Activated naive CD4-positive, alpha-beta T cell treated with anti-CD3 and anti-CD28 coated beads, Interleukin-2, amount 10 ng/mL, durations not matched to agents 7 days and 5 days (primary cell): ENCODE results near the gene COMT.

Source experiments
- CTCF ChIA-PET: fragments of 350-600 bp; sonication (Branson Sonifier 250); formaldehyde crosslinking; loops from one replicate; lab custom pipeline; 2021; ENCODE audit warnings: antibody characterized with exemption; lab: Charles Lee
- DNase-seq: peaks from one replicate; pipeline ENCODE4 v3.0.0-alpha.2; 2020
- H3K27ac Mint-ChIP-seq: one replicate; pipeline ENCODE4 v1.8.0; 2021; ENCODE audit warnings: mild to moderate bottlenecking, moderate library complexity, mixed read lengths
- H3K27me3 Mint-ChIP-seq: one replicate; pipeline ENCODE4 v1.8.0; 2021; ENCODE audit warnings: mild to moderate bottlenecking, mixed read lengths
- H3K36me3 Mint-ChIP-seq: one replicate; pipeline ENCODE4 v1.8.0; 2021; ENCODE audit warnings: mixed read lengths
- H3K4me1 Mint-ChIP-seq: one replicate; pipeline ENCODE4 v1.8.0; 2021; ENCODE audit warnings: mixed read lengths
- H3K4me3 Mint-ChIP-seq: one replicate; pipeline ENCODE4 v1.8.0; 2021; ENCODE audit warnings: mild to moderate bottlenecking, moderate library complexity, mixed read lengths
- H3K9me3 Mint-ChIP-seq: one replicate; pipeline ENCODE4 v1.8.0; 2021; ENCODE audit warnings: mixed read lengths

COMT gene

DNA sequence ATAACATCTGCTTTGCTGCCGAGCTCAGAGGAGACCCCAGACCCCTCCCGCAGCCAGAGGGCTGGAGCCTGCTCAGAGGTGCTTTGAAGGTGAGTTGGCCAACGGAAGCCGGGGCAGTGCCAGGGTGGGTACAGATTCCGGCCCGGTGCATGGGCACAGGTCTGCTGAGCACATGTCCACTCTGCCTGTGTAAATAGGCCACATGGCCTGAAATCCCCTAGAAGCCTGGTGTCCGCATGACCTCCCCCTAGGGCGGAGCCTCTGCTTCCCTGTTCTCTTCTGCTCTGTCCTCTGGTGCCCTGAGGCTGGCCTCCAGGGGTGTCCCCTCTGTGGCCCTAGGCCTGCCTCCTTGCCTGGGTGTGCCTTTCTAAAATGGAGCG lies 19.6 kb downstream of the COMT start:
- no peak for DNase-seq
- no peaks in the 10 kb centered on the region for H3K27me3 Mint-ChIP-seq
- no peaks in the 10 kb centered on the region for H3K4me1 Mint-ChIP-seq
- H3K36me3 Mint-ChIP-seq = no peaks in the 10 kb centered on the region
- no peak overlapping the region for H3K27ac Mint-ChIP-seq
- H3K9me3 Mint-ChIP-seq = no peaks in the 10 kb centered on the region
- CTCF ChIA-PET = no interaction called here
- no peak overlapping the region for H3K4me3 Mint-ChIP-seq

GRCh38 chr22:19961868-19962245 lies 20.3 kb downstream of the COMT start:
- no peak overlapping the region for H3K4me3 Mint-ChIP-seq
- H3K36me3 Mint-ChIP-seq = no peaks in the 10 kb centered on the region
- no peaks in the 10 kb centered on the region for H3K4me1 Mint-ChIP-seq
- CTCF ChIA-PET = no interaction called here
- H3K27me3 Mint-ChIP-seq = no peaks in the 10 kb centered on the region
- no peak overlapping the region for H3K27ac Mint-ChIP-seq
- no peaks in the 10 kb centered on the region for H3K9me3 Mint-ChIP-seq
- no peak for DNase-seq

- H3K4me1 Mint-ChIP-seq = no peaks in the 10 kb centered on the region
- DNase-seq = peak; percentile 80
- CTCF ChIA-PET = interaction anchor here (0.5 to 1.9 kb wide), 4 partner anchors 10 to 167 kb away, joined by 3 to 7 read pairs (median 4); no protein-coding TSS in a partner anchor
Measured at GRCh38 chr22:19962246-19962908, 20.8 kb downstream of the COMT start.

GRCh38 chr22:19962909-19963806 lies 21.6 kb downstream of the COMT start:
- H3K27me3 Mint-ChIP-seq = no peaks in the 10 kb centered on the region
- H3K4me1 Mint-ChIP-seq = no peaks in the 10 kb centered on the region
- no peak overlapping the region for H3K4me3 Mint-ChIP-seq
- CTCF ChIA-PET = interaction anchor here (0.5 to 1.9 kb wide), 4 partner anchors 9 to 167 kb away, joined by 3 to 7 read pairs (median 4); no protein-coding TSS in a partner anchor
- no peaks in the 10 kb centered on the region for H3K9me3 Mint-ChIP-seq
- DNase-seq = no peak
- H3K36me3 Mint-ChIP-seq = peaks cover 3% of the 10 kb centered on the region
- H3K27ac Mint-ChIP-seq = no peak overlapping the region

More at GRCh38 chr22:19962246-19962908, 20.8 kb downstream of the COMT start:
- Mint-ChIP-seq H3K27ac (no peak overlapping the region), H3K4me3 (no peak overlapping the region), H3K27me3 (no peaks in the 10 kb centered on the region), H3K9me3 (no peaks in the 10 kb centered on the region), H3K36me3 (peaks cover 3% of the 10 kb centered on the region)

DNA sequence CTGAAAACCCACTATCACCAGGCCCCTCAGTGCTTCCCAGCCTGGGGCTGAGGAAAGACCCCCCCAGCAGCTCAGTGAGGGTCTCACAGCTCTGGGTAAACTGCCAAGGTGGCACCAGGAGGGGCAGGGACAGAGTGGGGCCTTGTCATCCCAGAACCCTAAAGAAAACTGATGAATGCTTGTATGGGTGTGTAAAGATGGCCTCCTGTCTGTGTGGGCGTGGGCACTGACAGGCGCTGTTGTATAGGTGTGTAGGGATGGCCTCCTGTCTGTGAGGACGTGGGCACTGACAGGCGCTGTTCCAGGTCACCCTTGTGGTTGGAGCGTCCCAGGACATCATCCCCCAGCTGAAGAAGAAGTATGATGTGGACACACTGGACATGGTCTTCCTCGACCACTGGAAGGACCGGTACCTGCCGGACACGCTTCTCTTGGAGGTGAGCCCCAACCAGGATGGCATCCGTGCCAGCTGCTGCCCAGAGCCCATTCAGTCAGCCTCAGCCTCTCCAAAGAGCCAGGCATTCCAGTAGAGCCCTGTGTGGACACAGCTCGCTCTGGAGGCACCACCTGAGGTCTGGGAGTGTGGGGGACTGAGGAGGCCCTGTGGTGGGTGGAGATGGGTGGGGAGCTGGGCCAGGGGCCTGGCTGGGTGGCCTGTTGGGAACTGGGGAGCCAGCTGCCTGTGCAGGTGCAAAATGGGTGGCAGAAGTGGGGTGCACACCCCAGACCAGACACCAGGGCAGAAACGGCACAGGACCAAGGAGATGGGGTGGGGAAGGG lies 22.5 kb downstream of the COMT start:
- H3K27ac Mint-ChIP-seq = no peak overlapping the region
- CTCF ChIA-PET = interaction anchor here (1.9 kb wide), 1 partner anchor 9 kb away, joined by 7 read pairs; no protein-coding TSS in a partner anchor
- H3K27me3 Mint-ChIP-seq = no peaks in the 10 kb centered on the region
- no peak for DNase-seq
- H3K4me1 Mint-ChIP-seq = no peaks in the 10 kb centered on the region
- H3K36me3 Mint-ChIP-seq = peaks cover 3% of the 10 kb centered on the region
- no peak overlapping the region for H3K4me3 Mint-ChIP-seq
- H3K9me3 Mint-ChIP-seq = no peaks in the 10 kb centered on the region

- peaks cover 6% of the 10 kb centered on the region for H3K36me3 Mint-ChIP-seq
- CTCF ChIA-PET = no interaction called here
- H3K9me3 Mint-ChIP-seq = no peaks in the 10 kb centered on the region
- H3K4me3 Mint-ChIP-seq = no peak overlapping the region
- no peaks in the 10 kb centered on the region for H3K4me1 Mint-ChIP-seq
- no peak overlapping the region for H3K27ac Mint-ChIP-seq
- H3K27me3 Mint-ChIP-seq = no peaks in the 10 kb centered on the region
- no peak for DNase-seq
Measured at GRCh38 chr22:19964701-19965386, 23.3 kb downstream of the COMT start.

DNA sequence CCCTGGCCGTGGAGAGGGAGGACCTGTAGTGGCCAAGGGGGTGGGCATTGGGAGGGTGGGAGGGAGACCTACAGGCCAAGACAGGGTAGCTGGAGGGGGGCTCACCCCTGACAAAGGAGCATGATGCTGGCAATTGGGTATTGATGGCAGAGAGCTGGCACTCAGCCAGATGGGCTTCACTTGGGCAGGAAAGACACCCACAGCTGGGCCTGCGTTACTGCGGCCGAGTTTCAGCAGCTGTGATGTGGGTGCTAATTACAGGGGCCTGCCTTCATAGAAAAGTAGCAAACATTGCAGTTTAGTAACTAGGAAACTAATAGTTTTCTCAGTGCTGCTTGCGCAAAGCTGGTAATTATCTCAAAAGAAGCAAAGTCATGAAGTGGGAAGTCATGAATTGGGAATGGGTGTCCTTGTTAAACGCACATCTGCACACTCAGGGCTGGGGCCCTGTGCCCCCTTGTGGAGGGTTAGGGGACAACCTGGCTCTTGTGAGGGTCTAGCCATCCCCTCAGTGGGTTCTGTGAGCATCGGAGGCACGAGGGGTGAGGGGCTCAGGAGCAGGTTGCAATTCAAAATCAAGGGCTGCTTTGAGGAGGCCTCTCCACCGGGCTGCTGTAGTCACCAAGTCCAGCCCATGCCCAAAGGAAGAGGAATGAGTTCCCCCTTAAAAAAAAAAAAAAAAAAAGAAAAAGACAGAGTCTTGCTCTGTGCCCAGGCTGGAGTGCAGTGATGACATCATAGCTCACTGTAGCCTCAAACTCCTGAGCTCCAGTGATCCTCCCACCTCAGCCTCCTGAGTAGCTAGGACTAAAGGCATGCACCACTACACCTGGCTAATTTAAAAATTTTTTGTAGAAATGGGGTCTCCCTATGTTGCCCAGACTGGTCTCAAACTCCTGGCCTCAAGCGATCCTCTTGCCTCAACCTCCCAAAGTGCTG lies 24.5 kb downstream of the COMT start:
- CTCF ChIA-PET = interaction anchor here (0.8 to 1.4 kb wide), 3 partner anchors 8 to 235 kb away, joined by 3 to 4 read pairs (median 3); no protein-coding TSS in a partner anchor
- Mint-ChIP-seq H3K36me3 (peaks cover 6% of the 10 kb centered on the region), H3K9me3 (no peaks in the 10 kb centered on the region)

DNA sequence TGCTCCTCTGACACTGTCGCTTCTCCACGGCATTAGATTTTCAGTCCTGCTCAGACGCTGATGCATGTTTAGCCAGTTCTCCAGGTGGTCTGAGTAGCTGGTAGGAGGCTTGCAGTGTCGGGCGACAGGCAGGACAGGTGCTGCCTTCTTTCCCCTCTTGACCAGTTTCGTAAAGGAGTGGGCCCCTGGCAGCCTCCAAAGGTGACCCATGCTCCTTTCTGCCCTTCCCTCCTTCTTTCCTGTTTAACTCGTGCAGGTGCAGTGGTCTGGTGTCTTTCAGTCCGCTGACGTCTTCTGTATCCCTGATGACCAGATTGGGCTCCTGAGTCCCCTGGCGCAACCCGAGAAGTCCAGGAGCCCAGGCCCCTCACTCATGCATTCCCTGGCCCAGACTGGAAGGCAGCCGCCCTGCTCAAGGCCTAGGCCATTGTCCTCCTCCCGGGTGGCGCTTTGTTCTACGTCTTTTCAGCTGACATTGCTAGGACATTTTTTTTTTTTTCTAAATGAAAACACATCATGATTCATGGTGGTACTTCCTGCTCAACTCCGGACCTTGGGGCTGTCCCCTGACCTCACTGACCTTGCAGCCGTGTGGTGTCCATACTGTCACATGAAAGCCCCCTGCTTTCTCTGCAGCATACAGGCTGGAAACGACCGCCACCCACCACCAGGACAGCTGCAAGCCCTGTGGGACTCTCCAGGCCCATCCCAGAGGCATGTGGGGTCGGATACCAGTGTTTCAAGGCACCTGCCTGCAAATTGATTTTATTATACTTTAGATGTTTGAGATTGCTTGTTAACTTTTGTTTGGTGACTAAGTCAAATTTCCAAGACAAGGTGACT lies 25.6 kb downstream of the COMT start:
- no peak overlapping the region for H3K27ac Mint-ChIP-seq
- H3K9me3 Mint-ChIP-seq = no peaks in the 10 kb centered on the region
- no peak overlapping the region for H3K4me3 Mint-ChIP-seq

More for the DNA sequence above, 24.5 kb downstream of the COMT start:
- H3K4me1 Mint-ChIP-seq = peaks cover 5% of the 10 kb centered on the region
- no peak overlapping the region for H3K27ac Mint-ChIP-seq
- H3K4me3 Mint-ChIP-seq = no peak overlapping the region
- DNase-seq = no peak
- H3K27me3 Mint-ChIP-seq = no peaks in the 10 kb centered on the region

DNA sequence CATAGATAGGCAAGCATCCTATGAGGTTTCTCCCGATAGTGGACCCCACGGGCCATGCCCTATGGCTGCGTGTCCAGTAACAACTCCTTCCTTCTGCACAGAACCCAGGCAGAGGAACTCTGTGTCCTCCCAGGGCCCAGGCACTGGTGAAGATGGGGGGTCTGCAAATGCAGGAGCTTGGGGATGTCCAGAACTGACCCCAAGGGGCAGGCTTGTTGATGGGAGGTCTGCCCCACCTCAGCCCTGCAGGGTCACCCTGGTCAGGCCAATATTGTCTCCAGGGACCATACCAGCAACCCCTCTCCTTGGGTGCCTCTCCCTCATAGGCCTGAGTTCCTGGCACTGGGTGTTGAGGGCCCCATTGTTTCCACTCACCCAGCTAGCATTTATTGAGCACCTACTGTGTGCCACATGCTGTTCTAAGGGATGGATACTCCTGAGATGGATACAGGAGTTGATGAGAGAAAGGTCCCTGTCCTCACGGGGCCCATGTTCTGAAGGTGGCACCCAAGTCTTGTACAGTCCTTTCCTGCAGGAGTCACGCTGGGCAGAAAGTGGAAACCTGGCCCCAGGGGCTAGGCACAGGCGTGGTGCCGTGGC lies 26.4 kb downstream of the COMT start:
- H3K27me3 Mint-ChIP-seq = no peaks in the 10 kb centered on the region
- DNase-seq = no peak
- H3K27ac Mint-ChIP-seq = no peak overlapping the region
- no peaks in the 10 kb centered on the region for H3K9me3 Mint-ChIP-seq
- CTCF ChIA-PET = interaction anchor here (1.4 kb wide), 1 partner anchor 47 kb away, joined by 5 read pairs; no protein-coding TSS in a partner anchor
- peaks cover 6% of the 10 kb centered on the region for H3K36me3 Mint-ChIP-seq
- no peak overlapping the region for H3K4me3 Mint-ChIP-seq
- peaks cover 8% of the 10 kb centered on the region for H3K4me1 Mint-ChIP-seq

More for the DNA sequence above, 25.6 kb downstream of the COMT start:
- Mint-ChIP-seq H3K36me3 (peaks cover 6% of the 10 kb centered on the region), H3K27me3 (no peaks in the 10 kb centered on the region), H3K4me1 (peaks cover 8% of the 10 kb centered on the region)
- CTCF ChIA-PET = interaction anchor here (1.4 kb wide), 1 partner anchor 47 kb away, joined by 3 read pairs; no protein-coding TSS in a partner anchor
- no peak for DNase-seq

GRCh38 chr22:19968450-19968891 lies 26.9 kb downstream of the COMT start:
- H3K4me1 Mint-ChIP-seq = peaks cover 8% of the 10 kb centered on the region
- no peaks in the 10 kb centered on the region for H3K9me3 Mint-ChIP-seq
- no peak overlapping the region for H3K4me3 Mint-ChIP-seq
- peaks cover 6% of the 10 kb centered on the region for H3K36me3 Mint-ChIP-seq
- DNase-seq = no peak
- CTCF ChIA-PET = interaction anchor here (1.0 to 1.8 kb wide), 3 partner anchors 44 to 161 kb away, joined by 4 to 5 read pairs (median 5); no protein-coding TSS in a partner anchor
- H3K27ac Mint-ChIP-seq = no peak overlapping the region
- H3K27me3 Mint-ChIP-seq = no peaks in the 10 kb centered on the region

GRCh38 chr22:19969141-19969928 lies 27.8 kb downstream of the COMT start:
- H3K27ac Mint-ChIP-seq = no peak overlapping the region
- peaks cover 8% of the 10 kb centered on the region for H3K4me1 Mint-ChIP-seq
- CTCF ChIA-PET = interaction anchor here (0.9 to 4.4 kb wide), 9 partner anchors 43 to 239 kb away, joined by 3 to 28 read pairs (median 5); no protein-coding TSS in a partner anchor
- no peaks in the 10 kb centered on the region for H3K9me3 Mint-ChIP-seq
- peaks cover 6% of the 10 kb centered on the region for H3K36me3 Mint-ChIP-seq
- H3K4me3 Mint-ChIP-seq = no peak overlapping the region
- H3K27me3 Mint-ChIP-seq = no peaks in the 10 kb centered on the region
- DNase-seq = no peak
